HL-60/S4 (cell line): ENCODE results near the gene ARL6IP1.

Experiments used
- in situ Hi-C: fragments of 300-500 bp; cut with MboI; formaldehyde crosslinking; loops from 2 replicates; pipeline ENCODE4 v1.14.3; 2022; ENCODE audit warnings: low sequenced_read_pairs

Gene ARL6IP1

GRCh38 chr16:18801145-18801972 is at the start of gene ARL6IP1:
Gene ARL6IP1 (minus strand): TSS chr16:18801549. CDS start chr16:18801466, 83 bp downstream.
- in situ Hi-C loops, result no loop called here

GRCh38 chr16:18846416-18846815 is 45.1 kb upstream of the ARL6IP1 start:
- in situ Hi-C loops, result no loop called here

- in situ Hi-C loops, result no loop called here
These were observed 41.2 kb upstream of the ARL6IP1 start for GRCh38 chr16:18842565-18842964.

- in situ Hi-C loops, result no loop called here
These were observed 40.6 kb upstream of the ARL6IP1 start for GRCh38 chr16:18841833-18842525.

- in situ Hi-C loops, result no loop called here
These were observed 38.2 kb upstream of the ARL6IP1 start for GRCh38 chr16:18839555-18839954.

- in situ Hi-C loops, result no loop called here
These were observed 35.4 kb upstream of the ARL6IP1 start for GRCh38 chr16:18836702-18837101.

- in situ Hi-C loops, result no loop called here
These were observed 33.5 kb upstream of the ARL6IP1 start for GRCh38 chr16:18834864-18835263.

- in situ Hi-C loops, result no loop called here
These were observed 32.6 kb upstream of the ARL6IP1 start for GRCh38 chr16:18833707-18834505.

- in situ Hi-C loops, result no loop called here
These were observed 31.3 kb upstream of the ARL6IP1 start for GRCh38 chr16:18832613-18833012.

GRCh38 chr16:18832006-18832405 is 30.7 kb upstream of the ARL6IP1 start:
- in situ Hi-C loops, result no loop called here

GRCh38 chr16:18829251-18829650 is 27.9 kb upstream of the ARL6IP1 start:
- in situ Hi-C loops, result no loop called here

GRCh38 chr16:18827890-18828289 is 26.5 kb upstream of the ARL6IP1 start:
- in situ Hi-C loops, result no loop called here

- in situ Hi-C loops, result no loop called here
These were observed 14.9 kb upstream of the ARL6IP1 start for GRCh38 chr16:18816286-18816685.

GRCh38 chr16:18811925-18812324 is 10.6 kb upstream of the ARL6IP1 start:
- in situ Hi-C loops, result no loop called here

- in situ Hi-C loops, result no loop called here
These were observed 7.8 kb upstream of the ARL6IP1 start for GRCh38 chr16:18809165-18809564.

- in situ Hi-C loops, result no loop called here
These were observed 4.0 kb upstream of the ARL6IP1 start for GRCh38 chr16:18805257-18805773.

- in situ Hi-C loops, result no loop called here
These were observed 3.2 kb upstream of the ARL6IP1 start for GRCh38 chr16:18804540-18804939.

- in situ Hi-C loops, result no loop called here
These were observed 2.5 kb upstream of the ARL6IP1 start for GRCh38 chr16:18803569-18804462.

GRCh38 chr16:18802767-18803343 is 1.5 kb upstream of the ARL6IP1 start:
- in situ Hi-C loops, result no loop called here

- in situ Hi-C loops, result no loop called here
These were observed 589 bp downstream of the ARL6IP1 start for GRCh38 chr16:18800775-18801144.
